RWPE1 (cell line): Measurements from ENCODE around the gene PDE5A.

Source experiments
- CTCF ChIA-PET: fragments of 350-600 bp; sonication (Branson Sonifier 250); formaldehyde crosslinking; extraction: SDS; loops from one replicate; lab custom pipeline; 2021; lab: Yijun Ruan, JAX
- POLR2A ChIA-PET: fragments of 400-600 bp; formaldehyde crosslinking; extraction: SDS; loops from one replicate; lab custom pipeline; 2020; ENCODE audit warnings: antibody characterized with exemption; ENCODE audit not compliant: low non-redundant PET; lab: Yijun Ruan, JAX
- DNase-seq: peaks from one replicate; pipeline ENCODE4 v3.0.0; 2012; ENCODE audit warnings: low spot score
- H3K27ac ChIP-seq: fragments of 450-650 bp; 2 replicates; pipeline ENCODE4 v1.5.1; 2017
- CTCF ChIP-seq: fragments of 450-650 bp; conservative IDR thresholded peaks from 2 replicates; pipeline ENCODE4 v1.5.1; 2017; ENCODE audit warnings: low read depth, mild to moderate bottlenecking

PDE5A gene

GRCh38 chr4:119498527-119498926 lies 130.1 kb downstream of the PDE5A start:
- no peak overlapping the region for H3K27ac ChIP-seq
- DNase-seq: no peak
- ChIA-PET CTCF (no interaction called here), POLR2A (no interaction called here)
- no peak for TF ChIP-seq CTCF

DNA sequence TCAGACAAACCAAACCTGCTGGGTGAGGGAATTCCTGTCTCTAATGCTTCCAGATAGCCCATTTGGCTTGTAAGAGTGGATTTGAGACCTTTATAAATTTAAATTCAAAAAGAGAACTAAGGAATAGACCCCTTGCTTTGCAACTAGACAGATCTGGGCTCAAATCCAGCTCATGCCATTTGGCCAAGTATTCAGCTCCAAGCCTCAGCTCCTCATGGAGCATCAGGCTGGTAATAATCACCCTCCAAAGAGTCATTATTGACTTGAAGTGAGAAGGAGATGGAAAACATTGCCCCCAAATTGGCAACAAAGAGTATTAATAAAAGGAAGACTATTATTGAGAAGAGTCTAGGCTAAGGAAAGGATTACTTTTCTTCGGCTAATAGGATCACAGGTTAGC lies 134.7 kb downstream of the PDE5A start:
- POLR2A ChIA-PET: no interaction called here
- CTCF ChIA-PET: interaction anchor here (0.7 kb wide), 1 partner anchor 513 kb away, joined by 4 read pairs; no protein-coding TSS in a partner anchor

GRCh38 chr4:119493419-119493818 lies 135.2 kb downstream of the PDE5A start:
- DNase-seq: no peak

More for the DNA sequence above, 134.7 kb downstream of the PDE5A start:
- DNase-seq: no peak
- no peak for TF ChIP-seq CTCF
- H3K27ac ChIP-seq: no peak overlapping the region

GRCh38 chr4:119490335-119490734 lies 138.3 kb downstream of the PDE5A start:
- no peak overlapping the region for H3K27ac ChIP-seq
- POLR2A ChIA-PET: no interaction called here
- DNase-seq: no peak
- no peak for TF ChIP-seq CTCF
- CTCF ChIA-PET: interaction anchor here (0.6 kb wide), 1 partner anchor 1959 kb away, joined by 3 read pairs; no protein-coding TSS in a partner anchor

More at GRCh38 chr4:119493419-119493818, 135.2 kb downstream of the PDE5A start:
- CTCF ChIA-PET: interaction anchor here (0.7 kb wide), 1 partner anchor 513 kb away, joined by 4 read pairs; no protein-coding TSS in a partner anchor
- POLR2A ChIA-PET: no interaction called here
- H3K27ac ChIP-seq: no peak overlapping the region
- TF ChIP-seq CTCF: 0 out of 2 replicates have a peak, but pooled peaks have one; percentile 9

DNA sequence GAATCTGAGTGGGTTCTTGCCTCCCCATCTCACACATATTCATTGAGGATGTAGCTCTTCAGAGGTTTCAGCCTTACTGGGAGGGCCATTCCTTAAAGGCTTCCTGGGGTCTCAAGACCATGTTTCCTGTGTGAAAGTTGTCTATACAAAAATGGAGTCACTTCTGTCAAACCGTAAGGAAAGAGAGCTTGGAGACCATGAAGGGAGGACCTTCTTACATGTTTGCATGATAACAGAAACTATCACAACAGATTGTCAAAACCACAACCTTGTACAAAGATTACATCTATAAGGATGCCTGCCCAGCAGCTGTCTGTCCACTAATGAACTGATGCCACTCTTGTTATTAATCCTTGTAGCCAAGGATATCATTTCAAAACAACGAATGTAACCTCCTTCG lies 139.3 kb downstream of the PDE5A start:
- no peak overlapping the region for H3K27ac ChIP-seq
- no peak for TF ChIP-seq CTCF
- no peak for DNase-seq
- ChIA-PET POLR2A (no interaction called here), CTCF (interaction anchor here (1.2 kb wide), 1 partner anchor 625 kb away, joined by 4 read pairs; no protein-coding TSS in a partner anchor)

GRCh38 chr4:119480331-119480730 lies 148.3 kb downstream of the PDE5A start:
- no peak for TF ChIP-seq CTCF
- CTCF ChIA-PET: no interaction called here
- no peak for DNase-seq
- no peak overlapping the region for H3K27ac ChIP-seq
- POLR2A ChIA-PET: no interaction called here
